GM19099 (cell line): ENCODE results near the gene MTX2.

Experiments
- POLR2A ChIP-seq: IDR thresholded peaks from 3 replicates; pipeline ENCODE4 v1.6.1; 2011; ENCODE audit warnings: low read depth; ENCODE audit not compliant: insufficient read length; ENCODE audit errors: extremely low read depth

MTX2 gene

GRCh38 chr2:176269319-176270099 lies at the start of gene MTX2:
MTX2 (plus strand) TSS chr2:176269442; CDS start chr2:176269630, 188 bp downstream.
- peak; percentile 92 for TF ChIP-seq POLR2A

- TF ChIP-seq POLR2A, result no peak
These were observed 41.4 kb upstream of the MTX2 start for GRCh38 chr2:176227874-176228273.

GRCh38 chr2:176234156-176234555 lies 35.1 kb upstream of the MTX2 start:
- no peak for TF ChIP-seq POLR2A

GRCh38 chr2:176234940-176235339 lies 34.3 kb upstream of the MTX2 start:
- no peak for TF ChIP-seq POLR2A

GRCh38 chr2:176237456-176237855 lies 31.8 kb upstream of the MTX2 start:
- TF ChIP-seq POLR2A, result no peak

GRCh38 chr2:176239031-176239430 lies 30.2 kb upstream of the MTX2 start:
- no peak for TF ChIP-seq POLR2A

- no peak for TF ChIP-seq POLR2A
These were observed 28.9 kb upstream of the MTX2 start for GRCh38 chr2:176240301-176240700.

GRCh38 chr2:176242276-176242675 lies 27.0 kb upstream of the MTX2 start:
- TF ChIP-seq POLR2A, result no peak

- no peak for TF ChIP-seq POLR2A
These were observed 22.9 kb upstream of the MTX2 start for GRCh38 chr2:176246331-176246730.

- no peak for TF ChIP-seq POLR2A
These were observed 21.4 kb upstream of the MTX2 start for GRCh38 chr2:176247859-176248258.

GRCh38 chr2:176251928-176252327 lies 17.3 kb upstream of the MTX2 start:
- TF ChIP-seq POLR2A, result no peak

GRCh38 chr2:176260689-176261088 lies 8.6 kb upstream of the MTX2 start:
- TF ChIP-seq POLR2A, result no peak

GRCh38 chr2:176261136-176261535 lies 8.1 kb upstream of the MTX2 start:
- TF ChIP-seq POLR2A, result no peak

GRCh38 chr2:176268976-176269318 lies 295 bp upstream of the MTX2 start:
- TF ChIP-seq POLR2A, result no peak

GRCh38 chr2:176270100-176270750 lies 983 bp downstream of the MTX2 start:
- TF ChIP-seq POLR2A, result no peak

GRCh38 chr2:176272870-176273459 lies 3.7 kb downstream of the MTX2 start:
- no peak for TF ChIP-seq POLR2A
